AG04449 (cell line): ENCODE results near the gene ZNRF2.
A peak's percentile ranks its signal among the peaks of the same experiment; 100 is the strongest.

Experiments
- CTCF ChIA-PET: fragments of 350-600 bp; formaldehyde crosslinking; extraction: SDS; loops from one replicate; lab custom pipeline; 2021; ENCODE audit warnings: antibody characterized with exemption; lab: Yijun Ruan, JAX
- POLR2A ChIA-PET: fragments of 400-600, 350-600 bp; formaldehyde crosslinking; extraction: SDS; loops from one replicate; lab custom pipeline; 2020; ENCODE audit warnings: antibody characterized with exemption, inconsistent platforms; lab: Yijun Ruan, JAX
- DNase-seq: peaks from one replicate; pipeline ENCODE4 v3.0.0-alpha.2; 2010; ENCODE audit warnings: low read depth, low spot score
- H3K4me3 ChIP-seq: 2 replicates; pipeline ENCODE4 v1.5.1; 2011; ENCODE audit warnings: low read depth, mild to moderate bottlenecking, control low read depth, low read length
- CTCF ChIP-seq: IDR thresholded peaks from one replicate; pipeline ENCODE4 v1.5.1; 2011; ENCODE audit warnings: mild to moderate bottlenecking, moderate library complexity, low read length, control low read depth, inconsistent platforms; ENCODE audit not compliant: insufficient read depth; ENCODE audit errors: missing control alignments

Gene ZNRF2

GRCh38 chr7:30313348-30313747 is 29.0 kb downstream of the ZNRF2 start:
- ChIA-PET CTCF (interaction anchor here (0.6 to 1.5 kb wide), 3 partner anchors 13 to 38 kb away, joined by 3 read pairs; no protein-coding TSS in a partner anchor), POLR2A (no interaction called here)
- no peak for TF ChIP-seq CTCF
- no peak overlapping the region for H3K4me3 ChIP-seq
- DNase-seq, result no peak

GRCh38 chr7:30313793-30314192 is 29.4 kb downstream of the ZNRF2 start:
- DNase-seq, result no peak
- ChIA-PET CTCF (interaction anchor here (0.6 to 1.5 kb wide), 3 partner anchors 13 to 38 kb away, joined by 3 read pairs; no protein-coding TSS in a partner anchor), POLR2A (no interaction called here)
- no peak overlapping the region for H3K4me3 ChIP-seq
- no peak for TF ChIP-seq CTCF

GRCh38 chr7:30315589-30315988 is 31.2 kb downstream of the ZNRF2 start:
- no peak for TF ChIP-seq CTCF
- POLR2A ChIA-PET, result no interaction called here
- CTCF ChIA-PET, result interaction anchor here (1.1 kb wide), 1 partner anchor 12 kb away, joined by 3 read pairs; no protein-coding TSS in a partner anchor
- no peak overlapping the region for H3K4me3 ChIP-seq
- DNase-seq, result no peak

GRCh38 chr7:30320392-30320791 is 36.0 kb downstream of the ZNRF2 start:
- CTCF ChIA-PET, result no interaction called here
- H3K4me3 ChIP-seq, result no peak overlapping the region
- no peak for TF ChIP-seq CTCF
- POLR2A ChIA-PET, result no interaction called here
- DNase-seq, result no peak

- ChIA-PET POLR2A (interaction anchor here (0.6 kb wide), 1 partner anchor 23 kb away, joined by 5 read pairs; no protein-coding TSS in a partner anchor), CTCF (no interaction called here)
- peak overlapping the region; percentile 24 for H3K4me3 ChIP-seq
- DNase-seq, result no peak
- no peak for TF ChIP-seq CTCF
These were observed 36.9 kb downstream of the ZNRF2 start for GRCh38 chr7:30321089-30321881.

- no peak for TF ChIP-seq CTCF
- POLR2A ChIA-PET, result no interaction called here
- no peak for DNase-seq
- no peak overlapping the region for H3K4me3 ChIP-seq
- CTCF ChIA-PET, result no interaction called here
These were observed 37.4 kb downstream of the ZNRF2 start for GRCh38 chr7:30321882-30322192.
